ENCODE results near the gene OPCML.

OPCML gene

GRCh38 chr11:132790971-132791370 lies 741.3 kb downstream of the OPCML start:
- no peak for DNase-seq (ENCODE audit: low spot score)

GRCh38 chr11:132790466-132790865 lies 741.8 kb downstream of the OPCML start:
- no peak for DNase-seq (ENCODE audit: low spot score)

- DNase-seq (ENCODE audit: low spot score), result no peak
Observed at GRCh38 chr11:132788816-132789325, 743.4 kb downstream of the OPCML start.

- no peak for DNase-seq (ENCODE audit: low spot score)
Observed at GRCh38 chr11:132785878-132786277, 746.4 kb downstream of the OPCML start.

GRCh38 chr11:132784441-132784840 lies 747.9 kb downstream of the OPCML start:
- peak; percentile 23 for DNase-seq (ENCODE audit: low spot score)

GRCh38 chr11:132782102-132782501 lies 750.2 kb downstream of the OPCML start:
- no peak for DNase-seq (ENCODE audit: low spot score)

GRCh38 chr11:132780046-132780445 lies 752.3 kb downstream of the OPCML start:
- no peak for DNase-seq (ENCODE audit: low spot score)

- no peak for DNase-seq (ENCODE audit: low spot score)
Observed at GRCh38 chr11:132779497-132779896, 752.8 kb downstream of the OPCML start.

GRCh38 chr11:132777067-132777975 lies 755.0 kb downstream of the OPCML start:
- no peak for DNase-seq (ENCODE audit: low spot score)

GRCh38 chr11:132773751-132774150 lies 758.5 kb downstream of the OPCML start:
- DNase-seq (ENCODE audit: low spot score), result no peak

- DNase-seq (ENCODE audit: low spot score), result no peak
Observed at GRCh38 chr11:132772703-132773545, 759.4 kb downstream of the OPCML start.

GRCh38 chr11:132771746-132772145 lies 760.6 kb downstream of the OPCML start:
- DNase-seq (ENCODE audit: low spot score), result no peak

GRCh38 chr11:132770829-132771530 lies 761.3 kb downstream of the OPCML start:
- DNase-seq (ENCODE audit: low spot score), result no peak

- no peak for DNase-seq (ENCODE audit: low spot score)
Observed at GRCh38 chr11:132763503-132763902, 768.8 kb downstream of the OPCML start.

GRCh38 chr11:132755934-132756333 lies 776.4 kb downstream of the OPCML start:
- DNase-seq (ENCODE audit: low spot score), result no peak

- DNase-seq (ENCODE audit: low spot score), result no peak
Observed at GRCh38 chr11:132751516-132752250, 780.6 kb downstream of the OPCML start.

- no peak for DNase-seq (ENCODE audit: low spot score)
Observed at GRCh38 chr11:132746305-132746704, 786.0 kb downstream of the OPCML start.

- DNase-seq (ENCODE audit: low spot score), result no peak
Observed at GRCh38 chr11:132745306-132745705, 787.0 kb downstream of the OPCML start.

- DNase-seq (ENCODE audit: low spot score), result peak; percentile 18
Observed at GRCh38 chr11:132744771-132745170, 787.5 kb downstream of the OPCML start.

- no peak for DNase-seq (ENCODE audit: low spot score)
Observed at GRCh38 chr11:132743601-132744000, 788.7 kb downstream of the OPCML start.

GRCh38 chr11:132742929-132743328 lies 789.4 kb downstream of the OPCML start:
- DNase-seq (ENCODE audit: low spot score), result no peak

Data from AG08396 (cell line).